ENCODE data around the gene SOBP.

GRCh38 chr6:107601406-107601805 is 111.5 kb downstream of the SOBP start:
- TF ChIP-seq CTCF (IDR thresholded peaks at IDR 0.05) (no peak), SP1 (CRISPR knock-in tag; conservative IDR thresholded peaks at IDR 0.05) (no peak), GABPB1 (CRISPR knock-in tag; IDR thresholded peaks at IDR 0.05) (no peak), IRF2 (CRISPR knock-in tag; IDR thresholded peaks at IDR 0.05; ENCODE audit: borderline replicate concordance, low read depth) (no peak), CBFB (CRISPR knock-in tag; IDR thresholded peaks at IDR 0.05; ENCODE audit: low read depth) (no peak)
- TF ChIP-seq, protein P1, sequence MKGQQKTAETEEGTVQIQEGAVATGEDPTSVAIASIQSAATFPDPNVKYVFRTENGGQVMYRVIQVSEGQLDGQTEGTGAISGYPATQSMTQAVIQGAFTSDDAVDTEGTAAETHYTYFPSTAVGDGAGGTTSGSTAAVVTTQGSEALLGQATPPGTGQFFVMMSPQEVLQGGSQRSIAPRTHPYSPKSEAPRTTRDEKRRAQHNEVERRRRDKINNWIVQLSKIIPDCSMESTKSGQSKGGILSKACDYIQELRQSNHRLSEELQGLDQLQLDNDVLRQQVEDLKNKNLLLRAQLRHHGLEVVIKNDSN (CRISPR knock-in tag; IDR thresholded peaks at IDR 0.05), result no peak
- TF ChIP-seq, protein P2, sequence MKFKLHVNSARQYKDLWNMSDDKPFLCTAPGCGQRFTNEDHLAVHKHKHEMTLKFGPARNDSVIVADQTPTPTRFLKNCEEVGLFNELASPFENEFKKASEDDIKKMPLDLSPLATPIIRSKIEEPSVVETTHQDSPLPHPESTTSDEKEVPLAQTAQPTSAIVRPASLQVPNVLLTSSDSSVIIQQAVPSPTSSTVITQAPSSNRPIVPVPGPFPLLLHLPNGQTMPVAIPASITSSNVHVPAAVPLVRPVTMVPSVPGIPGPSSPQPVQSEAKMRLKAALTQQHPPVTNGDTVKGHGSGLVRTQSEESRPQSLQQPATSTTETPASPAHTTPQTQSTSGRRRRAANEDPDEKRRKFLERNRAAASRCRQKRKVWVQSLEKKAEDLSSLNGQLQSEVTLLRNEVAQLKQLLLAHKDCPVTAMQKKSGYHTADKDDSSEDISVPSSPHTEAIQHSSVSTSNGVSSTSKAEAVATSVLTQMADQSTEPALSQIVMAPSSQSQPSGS (CRISPR knock-in tag; IDR thresholded peaks at IDR 0.05; ENCODE audit: borderline replicate concordance, low read depth), result no peak
- TF ChIP-seq, protein P3, sequence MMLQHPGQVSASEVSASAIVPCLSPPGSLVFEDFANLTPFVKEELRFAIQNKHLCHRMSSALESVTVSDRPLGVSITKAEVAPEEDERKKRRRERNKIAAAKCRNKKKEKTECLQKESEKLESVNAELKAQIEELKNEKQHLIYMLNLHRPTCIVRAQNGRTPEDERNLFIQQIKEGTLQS (CRISPR knock-in tag; conservative IDR thresholded peaks at IDR 0.05), result no peak

All from WTC11 (cell line).